CD4-positive, alpha-beta T cell (primary cell): ENCODE results near the gene RAD51B. TPM values are rescaled to one million over a fixed set of nuclear protein-coding genes. Genes with fewer than 3 reads are reported as not detected.

Experiments
- ATAC-seq: fragments of 200-7000 bp; cut with Tn5 transposase; one replicate; pipeline ENCODE4 v1.10.0; 2022; ENCODE audit warnings: mild to moderate bottlenecking; ENCODE audit not compliant: poor library complexity
- CTCF ChIA-PET: fragments of 350-600 bp; sonication (Branson Sonifier 250); formaldehyde crosslinking; loops from one replicate; lab custom pipeline; 2021; ENCODE audit warnings: antibody characterized with exemption, inconsistent platforms; lab: Charles Lee
- POLR2A ChIA-PET: fragments of 350-600 bp; sonication (Branson Sonifier 250); formaldehyde crosslinking; loops from one replicate; lab custom pipeline; 2021; ENCODE audit warnings: antibody characterized with exemption, inconsistent platforms; lab: Charles Lee
- DNase-seq, 14 experiments: peaks; one replicate each; pipeline ENCODE4 v3.0.0-alpha.2; 2013 to 2020; ENCODE audit warnings: mixed read lengths in 2 of 14
- H3K27ac ChIP-seq, 2 donors: one replicate each; pipeline versions ENCODE4 v1.5.1 to v1.7.0; 2013; ENCODE audit warnings: low read length in 2 of 2, low read depth in 1 of 2, mild to moderate bottlenecking in 1 of 2
- H3K27me3 ChIP-seq, 2 experiments: 1 replicate in 1 of 2; 2 replicates in 1 of 2; pipeline versions ENCODE4 v1.6.1 to v1.7.0; 2013; ENCODE audit warnings: low read length in 2 of 2, control low read depth in 1 of 2, mild to moderate bottlenecking in 1 of 2, moderate library complexity in 1 of 2; ENCODE audit not compliant: insufficient read depth in 2 of 2, control insufficient read depth in 1 of 2
- H3K36me3 ChIP-seq: one replicate; pipeline ENCODE4 v1.6.1; 2013; ENCODE audit warnings: low read length, control low read depth; ENCODE audit not compliant: insufficient read depth
- H3K4me1 ChIP-seq: one replicate; pipeline ENCODE4 v1.6.1; 2013; ENCODE audit warnings: low read length, control low read depth; ENCODE audit not compliant: insufficient read depth
- H3K4me3 ChIP-seq: one replicate; pipeline ENCODE4 v1.5.1; 2013; ENCODE audit warnings: mild to moderate bottlenecking, low read length, moderate library complexity
- H3K9me3 ChIP-seq, 2 experiments: 1 replicate in 1 of 2; 2 replicates in 1 of 2; pipeline versions ENCODE4 v1.6.1 to v1.7.0; 2013; ENCODE audit warnings: low read length in 2 of 2, mild to moderate bottlenecking in 2 of 2, control low read depth in 1 of 2, moderate library complexity in 1 of 2; ENCODE audit not compliant: control insufficient read depth in 1 of 2, insufficient read depth in 1 of 2
- H3K27ac Mint-ChIP-seq: one replicate; pipeline ENCODE4 v1.8.0; 2020; ENCODE audit warnings: mixed read lengths
- H3K27me3 Mint-ChIP-seq: one replicate; pipeline ENCODE4 v1.8.0; 2021; ENCODE audit warnings: mixed read lengths
- H3K36me3 Mint-ChIP-seq: one replicate; pipeline ENCODE4 v1.8.0; 2021; ENCODE audit warnings: low read depth, mixed read lengths
- H3K4me1 Mint-ChIP-seq: one replicate; pipeline ENCODE4 v1.8.0; 2021; ENCODE audit warnings: low read depth, mixed read lengths
- H3K4me3 Mint-ChIP-seq: one replicate; pipeline ENCODE4 v1.8.0; 2020; ENCODE audit warnings: mild to moderate bottlenecking, mixed read lengths
- H3K9me3 Mint-ChIP-seq: one replicate; pipeline ENCODE4 v1.8.0; 2020; ENCODE audit warnings: mixed read lengths
- CTCF ChIP-seq: fragments of 200-600 bp; IDR thresholded peaks from one replicate; pipeline ENCODE4 v1.8.0; 2022; ENCODE audit warnings: antibody characterized with exemption, mild to moderate bottlenecking
- intact Hi-C, 2 experiments: fragments of 100-400 bp; cut with DNase I in 1 of 2; cut with micrococcal nuclease in 1 of 2; formaldehyde crosslinking; loops; one replicate each; pipeline versions ENCODE4 v1.15.1 to v1.9.0; 2023 to 2025; cut with DNase I, micrococcal nuclease
- total RNA-seq, 174 experiments: library from RNA in 2 of 174; stranded (reverse) in 2 of 174; gene quantifications; one replicate each; pipeline ENCODE4 v1.2.3 and lab custom pipeline; 2021 to 2026

Gene RAD51B
- total RNA-seq, 2 experiments from 2014 or later, result 18.4 to 20.0 TPM

- no peaks in the 10 kb centered on the region for H3K9me3 Mint-ChIP-seq
- intact Hi-C loops, result loop anchor here in 1 of 2 experiments (10.0 kb wide), 1 partner anchor 60 kb away; no protein-coding TSS in a partner anchor
- H3K4me3 Mint-ChIP-seq, result peak overlapping the region; percentile 46
Observed at GRCh38 chr14:68564826-68565759, 745.5 kb downstream of the RAD51B start.

GRCh38 chr14:68566075-68566474 lies 746.5 kb downstream of the RAD51B start:
- H3K4me3 ChIP-seq, result no peak overlapping the region
- Mint-ChIP-seq H3K9me3 (no peaks in the 10 kb centered on the region), H3K36me3 (no peaks in the 10 kb centered on the region), H3K27ac (peak overlapping the region; percentile 51), H3K4me3 (no peak overlapping the region), H3K27me3 (no peaks in the 10 kb centered on the region), H3K4me1 (peaks cover 53% of the 10 kb centered on the region)
- no peak for TF ChIP-seq CTCF
- no peaks in the 10 kb centered on the region for H3K36me3 ChIP-seq
- CTCF ChIA-PET, result no interaction called here
- no peaks in the 10 kb centered on the region for H3K9me3 ChIP-seq
- ATAC-seq, result no peak
- no peak for DNase-seq
- H3K27ac ChIP-seq, result no peak overlapping the region
- peaks cover 35% of the 10 kb centered on the region for H3K4me1 ChIP-seq
- H3K27me3 ChIP-seq, result no peaks in the 10 kb centered on the region
- POLR2A ChIA-PET, result interaction anchor here (1.2 to 3.7 kb wide), 2 partner anchors 58 to 315 kb away, joined by 3 to 20 read pairs; no protein-coding TSS in a partner anchor
- intact Hi-C loops, result loop anchor here in 1 of 2 experiments (10.0 kb wide), 1 partner anchor 61 kb away; no protein-coding TSS in a partner anchor

More at GRCh38 chr14:68564826-68565759, 745.5 kb downstream of the RAD51B start:
- ATAC-seq, result peak; percentile 43
- no peak for TF ChIP-seq CTCF
- DNase-seq, result peak in 7 of 14 experiments; percentile 3 to 38 (median 16)
- ChIA-PET POLR2A (interaction anchor here (1.0 to 3.7 kb wide), 2 partner anchors 48 to 57 kb away, joined by 3 to 20 read pairs; no protein-coding TSS in a partner anchor), CTCF (no interaction called here)
- no peaks in the 10 kb centered on the region for H3K27me3 ChIP-seq
- H3K27ac ChIP-seq, result no peak overlapping the region
- H3K4me1 ChIP-seq, result peaks cover 35% of the 10 kb centered on the region
- no peaks in the 10 kb centered on the region for H3K9me3 ChIP-seq
- Mint-ChIP-seq H3K27me3 (no peaks in the 10 kb centered on the region), H3K36me3 (no peaks in the 10 kb centered on the region), H3K4me1 (peaks cover 53% of the 10 kb centered on the region), H3K27ac (peak overlapping the region; percentile 45)
- no peaks in the 10 kb centered on the region for H3K36me3 ChIP-seq
- H3K4me3 ChIP-seq, result no peak overlapping the region

GRCh38 chr14:68568907-68569897 lies 749.6 kb downstream of the RAD51B start:
- Mint-ChIP-seq H3K36me3 (no peaks in the 10 kb centered on the region), H3K9me3 (no peaks in the 10 kb centered on the region), H3K4me3 (no peak overlapping the region), H3K27me3 (no peaks in the 10 kb centered on the region), H3K4me1 (peaks cover 24% of the 10 kb centered on the region), H3K27ac (no peak overlapping the region)
- Histone ChIP-seq H3K27me3 (no peaks in the 10 kb centered on the region), H3K36me3 (no peaks in the 10 kb centered on the region), H3K9me3 (no peaks in the 10 kb centered on the region), H3K4me1 (peaks cover 17% of the 10 kb centered on the region), H3K4me3 (no peak overlapping the region), H3K27ac (no peak overlapping the region)
- ChIA-PET POLR2A (no interaction called here), CTCF (no interaction called here)
- intact Hi-C loops, result loop anchor here in 1 of 2 experiments (10.0 kb wide), 1 partner anchor 64 kb away; no protein-coding TSS in a partner anchor
- TF ChIP-seq CTCF, result no peak
- no peak for ATAC-seq
- no peak for DNase-seq
